HG03175 (cell line): ENCODE data around the gene PRR5L.

Source experiments
- ATAC-seq: cut with Tn5 transposase; IDR thresholded peaks from one replicate; pipeline ENCODE4 v1.9.1; 2021; ENCODE audit warnings: mild to moderate bottlenecking, moderate library complexity; ENCODE audit not compliant: unreplicated experiment

The PRR5L gene

DNA sequence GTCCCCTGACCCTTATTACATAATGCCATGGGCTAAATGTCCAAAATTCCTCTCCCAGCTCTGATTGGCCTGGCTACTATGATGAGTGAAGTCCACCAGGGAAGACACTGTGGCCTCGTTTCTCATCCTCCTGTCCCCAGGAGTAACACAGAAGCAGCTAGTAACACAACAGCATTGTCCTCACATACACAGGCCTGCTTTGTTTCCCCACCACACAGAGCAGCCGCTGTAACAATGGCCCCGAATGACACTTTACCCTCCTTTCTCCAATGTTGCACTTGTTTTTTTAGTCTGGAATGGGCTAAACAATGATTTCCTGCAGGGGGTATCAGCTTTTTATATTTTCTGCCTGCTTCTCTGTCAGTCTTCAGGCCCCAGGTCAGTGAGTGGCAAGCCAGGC, at the start of gene PRR5L:
Gene PRR5L (plus strand): TSS at position 363 of the 400 bp plus-strand sequence. CDS start 104,834 bp downstream, outside the sequence.
- no peak for ATAC-seq

- no peak for ATAC-seq
Observed at GRCh38 chr11:36247493-36247892, 48.6 kb upstream of the PRR5L start.

DNA sequence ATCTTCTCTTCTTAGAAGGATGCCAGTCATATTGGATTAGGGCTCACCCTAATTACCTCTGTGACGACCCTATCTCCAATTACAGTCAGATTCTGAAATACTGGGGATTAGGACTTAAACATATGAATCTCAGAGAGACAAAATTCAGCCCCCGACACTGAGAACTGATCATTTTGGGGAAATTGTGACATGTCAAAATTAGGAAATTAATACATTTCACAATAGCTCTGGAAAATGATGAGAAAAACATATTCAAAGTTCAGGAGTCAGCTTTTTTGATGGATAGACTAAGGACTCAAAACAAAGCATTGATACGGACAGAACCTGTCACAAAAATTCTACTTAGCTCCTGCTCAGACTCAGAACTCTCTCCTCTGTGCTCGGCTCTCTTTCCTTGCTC, 47.7 kb upstream of the PRR5L start:
- no peak for ATAC-seq

- ATAC-seq: no peak
Observed at GRCh38 chr11:36249246-36249645, 46.8 kb upstream of the PRR5L start.

DNA sequence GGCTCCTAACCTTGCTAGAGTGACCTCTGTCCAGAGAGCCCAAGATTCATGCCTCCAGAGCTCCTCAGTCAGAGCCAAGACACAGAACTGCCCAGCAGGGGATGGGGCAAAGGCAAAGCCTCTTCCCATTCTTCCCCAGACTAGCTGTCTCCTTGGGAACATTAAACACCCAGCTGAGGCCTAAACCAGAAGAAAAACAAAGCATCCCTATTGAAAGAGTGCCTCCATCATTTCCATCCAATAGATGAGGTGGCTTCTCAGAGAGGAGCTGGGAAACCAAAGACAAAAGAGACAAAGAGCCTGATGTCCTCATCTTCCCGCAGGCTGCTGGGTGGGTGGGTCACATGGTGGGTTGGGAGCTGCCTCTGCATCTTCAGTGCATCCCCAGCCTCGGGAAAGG, 44.3 kb upstream of the PRR5L start:
- no peak for ATAC-seq

- ATAC-seq: no peak
Observed at GRCh38 chr11:36253238-36253637, 42.9 kb upstream of the PRR5L start.

DNA sequence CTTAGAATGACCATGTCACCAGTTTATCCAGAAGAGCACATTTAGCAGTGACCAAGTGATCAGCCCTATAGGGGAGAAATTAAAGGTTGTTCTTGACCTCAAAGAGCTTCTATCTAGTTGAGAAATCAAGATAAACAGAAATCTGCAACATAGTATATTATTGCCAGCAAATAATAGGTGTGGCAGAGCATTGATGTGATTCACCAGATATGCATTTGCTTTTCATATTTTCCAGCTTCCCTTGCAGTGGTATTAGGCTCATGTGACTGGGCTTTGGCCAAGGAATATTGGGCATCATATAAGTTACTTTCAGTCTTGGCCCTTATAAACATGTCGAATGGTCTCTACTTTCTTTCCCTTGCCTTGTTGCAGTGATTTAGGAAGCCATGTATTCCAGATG, 41.4 kb upstream of the PRR5L start:
- ATAC-seq: no peak

GRCh38 chr11:36257351-36257750, 38.7 kb upstream of the PRR5L start:
- no peak for ATAC-seq

DNA sequence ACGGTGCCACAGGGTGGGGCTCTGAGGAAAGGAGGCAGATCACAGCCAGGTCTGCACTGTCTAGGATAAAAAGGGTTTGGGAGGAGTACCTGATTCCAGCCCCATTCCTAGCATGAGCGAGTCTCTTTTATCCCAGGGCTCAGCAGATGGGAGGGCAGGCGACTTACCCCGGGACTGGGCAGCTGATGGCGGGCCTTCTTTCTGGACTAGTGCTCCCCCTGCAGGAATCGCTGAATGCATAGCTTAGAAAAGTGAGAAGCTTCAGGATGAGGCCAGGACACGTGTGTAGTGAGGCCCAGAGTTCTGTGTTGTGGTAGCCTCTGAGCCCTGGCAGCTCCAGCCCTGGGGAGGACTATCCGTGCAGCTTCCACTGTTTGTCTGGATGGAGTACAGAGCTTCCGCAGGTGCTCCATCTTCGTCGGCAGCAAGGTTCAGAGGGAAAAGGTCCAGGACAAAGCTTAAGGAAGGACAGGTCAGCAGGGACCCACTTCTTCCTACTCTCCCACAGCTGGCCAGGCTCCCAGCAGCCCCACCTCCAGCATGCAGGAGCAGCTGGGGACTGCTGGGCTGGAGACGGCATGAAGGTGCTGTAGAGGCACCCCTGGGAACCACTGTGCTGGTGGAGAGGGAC, 37.2 kb upstream of the PRR5L start:
- ATAC-seq: no peak

DNA sequence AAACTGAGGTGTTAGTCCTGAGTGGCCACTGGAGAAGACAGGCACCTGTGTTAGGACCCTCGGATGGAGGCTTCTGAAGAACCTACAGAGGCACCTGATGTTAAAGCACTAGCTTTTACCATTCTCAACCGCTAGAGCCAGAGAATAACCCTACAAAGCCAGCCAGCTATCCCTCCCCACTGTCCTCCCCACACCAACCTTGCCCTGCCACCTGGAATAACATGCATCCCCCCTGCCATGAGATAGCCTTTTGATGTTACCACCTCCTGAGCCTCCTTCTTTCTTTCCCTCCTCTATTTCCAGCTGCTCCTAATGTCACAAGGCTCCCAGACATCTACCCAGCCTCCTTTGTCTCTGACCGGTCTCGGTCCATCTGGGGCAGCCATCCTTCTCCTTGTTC, 35.0 kb upstream of the PRR5L start:
- no peak for ATAC-seq

GRCh38 chr11:36264011-36264972, 31.8 kb upstream of the PRR5L start:
- ATAC-seq: no peak

DNA sequence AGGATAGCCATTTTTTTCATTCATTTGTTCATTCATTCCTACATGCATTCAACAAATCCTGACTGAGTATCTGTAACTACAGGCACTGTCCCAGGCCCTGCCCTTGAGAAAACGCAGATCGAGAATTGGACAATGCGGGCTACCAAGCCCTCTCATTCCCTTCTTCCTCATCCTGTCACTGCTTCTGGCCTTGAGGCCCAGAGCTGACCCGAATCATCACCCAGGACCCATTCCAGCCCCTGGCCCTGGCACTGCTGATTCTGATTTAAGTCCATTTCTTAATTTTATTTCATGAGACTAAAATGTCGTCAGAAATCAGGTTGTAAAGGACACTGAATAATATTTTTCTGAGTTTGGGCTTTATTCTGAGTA, 31.1 kb upstream of the PRR5L start:
- ATAC-seq: no peak

DNA sequence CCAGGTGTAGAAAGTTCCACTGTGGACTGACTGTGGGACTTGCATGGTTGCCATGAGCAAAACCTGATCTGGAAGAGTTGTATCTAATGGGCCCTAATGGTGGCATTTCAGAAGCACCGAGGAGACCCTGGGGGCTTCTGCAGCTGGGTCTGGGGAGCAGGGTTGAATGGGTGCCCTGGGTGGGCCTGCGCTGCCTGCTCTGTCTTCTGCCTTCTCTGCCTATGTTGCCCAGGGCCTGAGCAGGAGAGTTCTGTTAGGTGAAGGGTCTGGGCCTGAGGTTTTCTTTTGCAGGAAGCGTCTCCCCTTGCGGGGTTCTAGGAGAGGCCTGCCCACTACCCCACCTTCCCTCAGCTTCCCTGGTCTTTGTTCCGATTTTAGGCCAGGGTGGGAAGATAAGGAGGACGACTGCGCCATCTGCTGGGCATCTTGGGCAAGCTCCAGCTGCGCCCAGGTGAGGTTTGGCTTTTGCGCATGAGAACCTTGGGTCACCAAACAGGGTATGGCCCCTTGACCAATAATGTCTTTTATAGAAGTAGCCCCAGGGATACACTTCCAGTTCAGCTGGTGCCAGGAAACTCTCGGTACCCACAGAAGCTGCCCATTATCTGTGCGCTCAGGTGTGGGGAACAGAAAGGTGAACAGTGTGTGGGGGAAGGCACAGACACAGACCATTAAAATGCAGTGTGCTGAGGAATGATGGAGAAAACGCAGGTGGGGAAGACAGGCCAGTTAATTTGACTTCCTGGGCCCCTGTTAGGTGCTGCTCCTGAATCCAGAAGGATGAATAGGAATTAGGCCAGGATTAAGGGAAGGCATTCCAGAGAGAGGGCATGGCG, 30.1 kb upstream of the PRR5L start:
- ATAC-seq: peak; percentile 65

GRCh38 chr11:36266767-36267166, 29.3 kb upstream of the PRR5L start:
- no peak for ATAC-seq

GRCh38 chr11:36268337-36268985, 27.6 kb upstream of the PRR5L start:
- ATAC-seq: no peak

DNA sequence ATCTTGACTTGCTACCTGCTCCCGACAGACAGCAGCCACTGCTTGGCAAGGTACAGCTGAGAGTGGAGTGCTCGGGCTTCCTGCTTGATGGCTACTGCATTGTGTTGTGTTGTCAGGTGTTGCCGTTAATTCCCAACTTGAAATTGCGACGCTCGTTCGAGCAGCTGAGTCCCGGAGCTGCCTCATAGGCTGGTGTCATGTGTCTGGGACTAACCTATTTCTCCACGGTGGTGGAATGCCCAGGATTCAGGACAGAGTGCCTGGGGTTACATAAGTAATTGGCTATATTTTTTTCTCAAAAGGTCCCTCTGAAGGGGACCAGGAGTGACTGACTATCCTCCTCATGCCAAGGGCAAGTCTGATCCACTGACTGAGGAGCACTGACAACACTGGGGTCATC, 25.4 kb upstream of the PRR5L start:
- no peak for ATAC-seq

DNA sequence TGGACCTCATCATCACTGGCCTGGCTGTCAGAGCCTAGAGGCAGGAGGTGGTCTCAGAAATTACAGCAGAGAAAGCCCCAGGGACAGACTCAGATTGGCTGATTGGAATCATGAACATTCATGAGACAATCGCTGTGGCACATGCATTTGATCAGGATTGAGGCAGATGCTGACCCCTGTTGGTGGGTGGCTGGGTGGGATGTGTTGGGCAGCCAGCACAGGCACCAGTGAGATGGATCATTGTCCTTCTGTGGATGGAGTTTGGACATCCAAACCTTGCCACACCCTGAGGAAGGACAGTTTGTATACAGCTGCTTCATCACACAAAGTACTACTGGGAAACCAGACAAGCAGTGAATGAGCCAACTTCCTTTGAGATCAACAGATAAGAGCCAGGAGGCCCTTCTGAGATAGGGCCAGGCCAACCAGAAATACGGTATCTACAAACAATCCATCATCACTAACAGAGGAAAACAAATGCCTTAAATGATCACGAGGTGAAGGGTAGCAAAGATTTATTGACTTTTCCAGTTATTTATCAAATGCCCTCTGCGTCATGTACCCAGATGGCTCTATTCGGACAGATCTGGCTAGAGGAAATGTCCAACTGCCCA, 24.2 kb upstream of the PRR5L start:
- ATAC-seq: no peak

GRCh38 chr11:36273110-36273509, 23.0 kb upstream of the PRR5L start:
- no peak for ATAC-seq

DNA sequence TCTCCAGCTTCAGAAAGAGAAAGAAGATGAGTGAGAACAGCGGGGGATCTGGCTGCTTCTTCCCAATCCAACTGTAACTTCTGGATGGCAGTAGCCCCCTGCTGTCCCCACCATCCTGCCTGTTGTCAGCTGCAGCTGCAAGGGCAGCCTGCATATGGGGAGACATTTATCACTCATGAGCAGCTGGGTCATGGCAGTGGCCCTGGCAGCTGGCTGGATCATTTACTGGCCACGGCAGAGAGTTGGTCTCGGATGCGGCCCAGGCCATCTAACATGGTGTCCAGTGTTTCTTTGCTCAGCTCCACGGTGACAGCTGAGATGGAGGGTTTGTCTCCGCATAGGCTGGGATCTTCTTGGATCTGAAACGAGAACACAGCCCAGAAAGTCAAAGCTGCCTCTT, 21.7 kb upstream of the PRR5L start:
- ATAC-seq: no peak

- ATAC-seq: no peak
Observed at GRCh38 chr11:36278531-36279282, 17.4 kb upstream of the PRR5L start.
